ENCODE results near the gene ARHGAP22.

Gene ARHGAP22

DNA sequence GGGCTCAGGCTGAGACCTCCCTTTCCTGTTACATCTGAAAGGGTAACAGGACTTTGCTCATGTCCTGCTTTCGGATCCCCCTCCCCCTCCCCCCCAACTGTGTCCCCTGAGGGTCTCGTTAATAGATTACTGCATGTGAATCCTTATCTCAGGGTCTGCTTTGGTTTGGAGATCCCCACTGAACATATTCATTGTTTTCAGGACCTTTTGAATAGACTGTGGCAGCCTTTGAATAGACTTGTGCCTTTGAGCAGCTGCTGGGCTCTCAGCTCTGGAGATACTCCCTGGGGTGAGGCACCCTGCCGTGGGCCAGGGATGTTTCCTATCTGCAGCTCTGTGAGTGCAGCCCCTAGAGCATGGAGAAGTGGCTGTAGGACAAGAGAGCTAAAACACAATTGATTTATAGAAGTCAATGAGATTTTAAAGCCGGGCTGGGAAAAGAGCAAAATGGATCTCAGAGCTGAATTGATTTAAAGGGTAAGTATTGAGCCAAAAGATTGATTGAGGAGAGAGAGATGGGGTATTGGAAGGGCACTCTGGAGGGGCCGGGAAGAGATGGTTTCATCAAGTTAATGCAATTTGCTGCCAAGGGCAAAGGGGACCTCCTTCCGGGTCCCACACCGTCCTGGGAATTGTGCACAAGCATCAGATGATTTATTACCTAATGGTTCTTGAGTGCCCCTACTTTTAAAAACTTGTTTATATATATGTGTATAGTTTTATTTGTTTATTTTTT is 9.9 kb downstream of the ARHGAP22 start:
- DNase-seq = no peak
- no peak for TF ChIP-seq POLR2A (IDR thresholded peaks at IDR 0.05; ENCODE audit: low read length)
- TF ChIP-seq GATA1 (IDR thresholded peaks at IDR 0.05; ENCODE audit: low read depth, low read length) = no peak

DNA sequence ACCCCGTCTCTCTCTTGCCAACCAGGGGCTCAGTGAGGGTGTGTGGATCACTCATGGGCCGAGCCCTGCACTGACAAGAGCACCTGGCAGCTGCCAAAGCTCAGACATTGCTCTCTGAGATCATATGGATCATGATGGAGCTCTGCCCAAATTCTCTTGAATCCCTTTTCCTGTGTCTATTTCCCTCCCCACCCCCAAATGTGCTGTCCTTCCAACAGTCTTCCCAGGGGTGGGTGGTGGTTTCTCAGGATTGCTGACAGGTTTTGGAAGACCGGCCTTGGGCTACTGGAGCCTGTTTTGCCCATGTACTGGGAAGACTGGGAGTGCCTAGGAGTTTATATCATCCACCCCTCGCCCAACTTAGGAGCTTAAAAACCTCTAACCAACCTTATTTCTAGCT is 10.5 kb downstream of the ARHGAP22 start:
- no peak for DNase-seq
- TF ChIP-seq GATA1 (IDR thresholded peaks at IDR 0.05; ENCODE audit: low read depth, low read length) = no peak
- TF ChIP-seq POLR2A (IDR thresholded peaks at IDR 0.05; ENCODE audit: low read length) = no peak

DNA sequence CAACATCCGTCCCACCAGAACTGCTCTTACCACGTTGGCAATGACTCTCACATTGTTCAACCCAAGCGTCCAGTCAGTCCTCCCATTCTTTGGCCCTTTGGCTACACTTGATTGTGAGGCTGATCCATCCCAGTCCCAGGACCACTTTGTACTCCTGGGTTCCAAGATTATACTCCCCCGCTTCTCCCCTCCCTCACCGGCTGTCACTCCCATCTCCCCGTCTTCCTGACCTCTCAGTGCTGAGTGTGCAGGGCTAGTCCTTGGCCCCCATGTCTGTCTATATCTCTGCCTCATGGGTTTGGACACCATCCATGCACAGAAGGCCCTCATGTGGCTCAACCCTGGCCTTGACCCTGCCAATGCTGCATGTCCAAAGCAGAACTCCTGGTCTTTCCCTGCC is 12.5 kb downstream of the ARHGAP22 start:
- DNase-seq = no peak
- TF ChIP-seq GATA1 (IDR thresholded peaks at IDR 0.05; ENCODE audit: low read depth, low read length) (no peak), POLR2A (IDR thresholded peaks at IDR 0.05; ENCODE audit: low read length) (no peak)

DNA sequence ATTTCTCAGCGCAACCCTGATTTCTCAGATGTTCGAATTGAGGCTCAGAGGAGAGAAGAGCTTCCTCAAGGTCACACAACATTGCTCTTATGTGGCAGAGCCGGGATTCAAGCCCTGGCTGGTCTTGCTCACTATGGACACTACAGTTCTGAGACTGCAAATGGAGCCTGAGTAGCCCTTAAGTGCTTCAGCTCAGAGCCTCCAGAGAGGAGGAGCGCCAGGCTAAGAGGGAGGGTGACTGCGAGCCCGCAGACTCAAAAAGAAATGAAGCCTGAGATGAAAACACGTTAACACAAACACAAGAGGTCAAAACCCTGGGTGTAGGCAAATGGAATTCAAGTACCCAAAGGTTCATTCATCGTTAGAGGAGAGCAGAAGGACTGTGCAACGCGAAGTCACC is 13.9 kb downstream of the ARHGAP22 start:
- TF ChIP-seq POLR2A (IDR thresholded peaks at IDR 0.05; ENCODE audit: low read length) = no peak
- TF ChIP-seq GATA1 (IDR thresholded peaks at IDR 0.05; ENCODE audit: low read depth, low read length) = no peak
- DNase-seq = no peak

DNA sequence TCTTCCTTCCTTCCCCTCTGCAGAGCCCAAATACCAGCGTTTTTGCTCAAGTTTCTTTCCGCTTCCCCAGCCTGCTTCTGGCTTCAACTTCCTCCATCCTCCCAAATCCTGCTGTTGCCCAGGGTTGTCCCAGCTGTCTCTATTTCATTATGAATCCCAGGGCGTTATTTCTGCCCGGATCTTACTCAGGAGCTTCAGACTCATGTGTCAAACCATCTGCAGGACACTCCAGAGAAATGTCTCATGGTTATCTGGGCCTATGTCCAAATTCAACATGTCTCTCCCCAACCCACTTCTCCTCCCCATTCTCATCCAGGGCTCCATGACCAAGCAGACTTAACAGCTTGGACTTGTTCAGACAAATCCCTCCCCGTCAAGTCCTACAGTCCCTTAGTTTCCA is 15.6 kb downstream of the ARHGAP22 start:
- TF ChIP-seq GATA1 (IDR thresholded peaks at IDR 0.05; ENCODE audit: low read depth, low read length) (no peak), POLR2A (IDR thresholded peaks at IDR 0.05; ENCODE audit: low read length) (no peak)
- no peak for DNase-seq

DNA sequence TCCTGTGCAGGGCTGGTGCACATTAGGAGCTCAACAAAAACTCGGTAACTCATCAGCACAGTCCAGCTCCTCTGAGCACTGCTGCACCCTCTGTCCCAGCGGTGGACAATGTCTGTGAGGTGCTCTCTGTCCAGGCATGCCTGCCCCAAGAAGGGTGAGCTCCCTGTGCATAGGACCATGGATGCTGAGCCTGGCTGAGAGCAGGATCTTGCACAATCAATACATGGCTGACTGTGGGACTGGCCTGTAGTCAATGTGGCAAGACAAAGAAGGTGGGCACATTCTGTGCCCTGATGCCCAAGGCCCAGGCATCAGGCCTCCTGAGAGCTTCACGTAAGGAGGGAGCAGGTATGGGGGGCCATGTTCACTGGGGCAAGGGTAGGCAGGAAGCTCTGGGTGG is 17.1 kb downstream of the ARHGAP22 start:
- DNase-seq = no peak
- no peak for TF ChIP-seq POLR2A (IDR thresholded peaks at IDR 0.05; ENCODE audit: low read length)
- no peak for TF ChIP-seq GATA1 (IDR thresholded peaks at IDR 0.05; ENCODE audit: low read depth, low read length)

DNA sequence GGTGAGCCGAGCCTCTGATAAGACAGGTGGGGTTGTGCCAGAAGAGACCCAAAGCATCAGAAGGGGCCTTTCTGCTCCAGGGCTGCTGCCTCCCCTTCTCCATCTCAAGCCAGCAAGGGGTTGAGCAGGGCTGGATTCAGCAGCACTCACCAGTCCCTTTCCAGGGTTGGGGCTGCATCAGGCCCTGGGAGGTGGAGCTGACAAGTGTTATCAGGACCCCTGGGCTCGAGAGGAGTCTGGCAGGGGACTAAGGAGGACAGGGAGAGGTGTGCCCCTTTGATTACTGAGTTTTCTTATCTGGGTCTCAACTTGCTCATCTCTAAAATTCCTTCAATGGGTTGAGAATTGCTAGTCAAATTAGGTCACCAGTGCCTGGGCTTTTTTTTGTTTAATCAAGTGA is 17.8 kb downstream of the ARHGAP22 start:
- DNase-seq = no peak
- TF ChIP-seq GATA1 (IDR thresholded peaks at IDR 0.05; ENCODE audit: low read depth, low read length) = no peak
- TF ChIP-seq POLR2A (IDR thresholded peaks at IDR 0.05; ENCODE audit: low read length) = no peak

DNA sequence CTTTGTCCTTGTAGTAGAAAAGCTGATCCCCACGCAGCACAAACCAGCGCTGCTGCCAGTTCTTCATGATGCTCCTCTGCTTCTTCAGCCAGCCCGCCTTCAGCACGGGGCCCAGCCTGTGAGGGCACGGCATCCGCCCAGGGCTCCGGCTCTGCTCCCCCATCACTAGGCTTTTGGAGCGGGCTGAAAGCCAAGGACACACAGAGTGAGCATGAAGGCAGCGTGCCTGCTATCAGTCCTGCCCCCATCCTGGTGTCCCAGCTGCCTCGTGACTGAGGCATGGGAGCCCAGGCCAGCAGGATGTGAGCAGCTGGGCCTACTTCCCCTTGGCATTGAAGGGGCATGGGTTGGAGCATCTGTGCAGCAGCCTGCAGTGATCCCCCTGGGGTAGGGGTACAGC is 21.9 kb downstream of the ARHGAP22 start:
- TF ChIP-seq GATA1 (IDR thresholded peaks at IDR 0.05; ENCODE audit: low read depth, low read length) (no peak), POLR2A (IDR thresholded peaks at IDR 0.05; ENCODE audit: low read length) (no peak)

DNA sequence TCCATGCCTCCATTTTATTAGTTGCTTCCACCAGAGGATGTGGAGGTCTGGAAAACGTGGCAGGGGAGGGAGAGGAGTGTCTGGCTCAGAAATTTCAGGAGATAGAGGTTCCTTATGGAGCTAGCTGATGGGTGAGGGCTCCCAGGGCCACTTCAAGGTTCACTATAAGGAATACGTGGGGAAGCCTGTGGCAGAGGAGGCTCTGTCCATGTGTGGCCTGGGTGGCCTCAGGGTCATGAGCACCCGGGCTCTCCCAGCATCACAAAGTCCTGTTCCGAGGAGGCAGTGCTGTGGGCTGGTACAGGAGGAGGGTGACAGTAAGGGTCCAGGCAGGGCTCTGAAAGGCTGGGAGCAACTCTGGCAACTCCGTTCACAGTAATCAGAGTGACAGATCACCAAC is 24.6 kb downstream of the ARHGAP22 start:
- DNase-seq = no peak

More for the DNA sequence above, 21.9 kb downstream of the ARHGAP22 start:
- no peak for DNase-seq

DNA sequence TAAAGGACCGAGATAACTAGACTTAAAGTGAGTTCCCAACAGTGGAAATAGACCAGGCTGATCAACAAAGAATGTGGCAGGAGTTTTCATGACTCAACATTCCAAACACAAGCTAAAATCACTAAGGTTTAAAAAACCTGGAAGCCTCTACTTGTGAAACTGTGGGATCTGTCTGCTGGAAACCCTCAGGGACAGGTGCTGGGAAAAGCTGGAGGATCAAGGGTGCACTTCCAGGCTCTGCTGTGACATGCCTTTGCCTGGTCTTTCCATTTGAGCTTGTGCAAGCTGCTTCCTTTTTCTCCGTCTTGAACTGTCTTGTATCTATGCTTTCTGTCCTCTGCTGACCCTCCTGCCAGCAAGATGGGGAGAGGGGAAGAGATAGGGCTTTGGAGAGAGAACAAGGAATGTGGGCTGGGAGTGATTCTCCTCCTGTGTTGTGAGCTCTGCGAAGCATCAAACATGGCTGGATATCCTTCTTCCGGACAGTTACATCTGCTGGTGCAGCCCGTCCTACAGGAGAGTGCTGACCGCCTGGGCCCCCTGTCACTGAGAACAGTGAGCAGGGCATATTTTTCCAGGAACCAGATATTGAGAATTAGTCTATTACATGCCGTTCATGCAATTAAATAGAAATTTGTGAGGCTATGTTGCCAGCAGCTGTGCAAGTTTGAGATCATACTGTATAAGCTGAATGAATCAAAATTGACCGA is 25.5 kb downstream of the ARHGAP22 start:
- TF ChIP-seq GATA1 (IDR thresholded peaks at IDR 0.05; ENCODE audit: low read depth, low read length) = no peak
- no peak for TF ChIP-seq POLR2A (IDR thresholded peaks at IDR 0.05; ENCODE audit: low read length)
- DNase-seq = no peak

More for the DNA sequence above, 24.6 kb downstream of the ARHGAP22 start:
- TF ChIP-seq POLR2A (IDR thresholded peaks at IDR 0.05; ENCODE audit: low read length) (no peak), GATA1 (IDR thresholded peaks at IDR 0.05; ENCODE audit: low read depth, low read length) (no peak)

DNA sequence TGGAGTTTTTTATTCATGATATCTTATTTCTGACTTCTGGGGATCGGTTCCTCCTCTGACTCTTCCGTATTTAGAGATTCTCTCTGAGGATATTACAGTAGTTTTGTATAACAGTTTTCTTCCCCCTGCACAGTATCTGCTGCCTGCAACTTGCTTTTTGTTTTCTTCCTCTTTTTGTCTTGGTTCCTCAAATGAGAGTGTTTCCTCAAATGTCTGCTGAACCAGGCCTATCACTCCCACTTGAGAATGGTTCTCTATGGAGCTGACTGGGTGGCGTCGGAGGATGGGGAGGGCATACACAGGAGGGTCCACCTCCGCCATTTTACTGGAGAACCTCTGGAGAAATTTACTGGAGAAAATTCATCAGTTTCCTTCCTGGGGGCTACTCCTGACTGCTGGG is 27.7 kb downstream of the ARHGAP22 start:
- no peak for TF ChIP-seq GATA1 (IDR thresholded peaks at IDR 0.05; ENCODE audit: low read depth, low read length)
- no peak for TF ChIP-seq POLR2A (IDR thresholded peaks at IDR 0.05; ENCODE audit: low read length)
- DNase-seq = no peak

DNA sequence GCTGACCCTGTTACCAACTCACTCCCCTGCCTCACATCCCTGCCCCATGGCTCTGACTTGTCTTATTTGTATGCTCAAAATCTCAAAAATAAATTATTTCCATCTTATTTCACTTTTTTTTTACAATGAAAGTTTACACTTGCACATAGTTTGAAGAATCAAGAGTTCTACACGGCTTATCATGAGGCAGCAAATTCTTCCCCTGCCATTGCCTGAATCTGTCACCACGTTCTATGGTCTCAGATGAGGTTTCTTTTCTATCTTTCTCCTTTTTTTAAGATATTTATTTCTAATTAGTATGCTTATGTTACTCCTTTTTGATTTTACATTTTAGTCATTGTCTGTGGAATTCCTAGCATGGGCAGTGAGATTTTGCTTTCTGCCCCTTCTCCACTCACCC is 28.4 kb downstream of the ARHGAP22 start:
- TF ChIP-seq POLR2A (IDR thresholded peaks at IDR 0.05; ENCODE audit: low read length) (no peak), GATA1 (IDR thresholded peaks at IDR 0.05; ENCODE audit: low read depth, low read length) (no peak)
- DNase-seq = no peak

DNA sequence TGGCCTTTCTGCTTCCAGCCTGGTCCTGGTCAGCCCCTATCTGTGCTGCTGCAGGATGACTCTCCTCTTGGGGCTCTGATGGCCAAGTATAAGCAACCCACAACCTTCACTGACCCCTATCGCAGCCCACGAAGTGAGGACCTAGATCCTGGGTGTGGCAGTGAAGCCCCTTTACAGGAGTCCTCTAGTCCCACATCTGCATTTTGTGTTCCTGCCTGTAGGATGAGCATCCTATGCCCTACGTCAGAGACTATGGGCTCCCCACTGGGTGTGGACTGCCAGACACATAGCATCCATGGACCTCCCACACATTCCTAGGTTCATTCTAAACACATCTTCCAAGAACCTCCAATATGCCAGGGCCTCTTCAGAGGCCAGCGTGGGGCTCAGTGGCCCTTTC is 29.0 kb downstream of the ARHGAP22 start:
- no peak for TF ChIP-seq POLR2A (IDR thresholded peaks at IDR 0.05; ENCODE audit: low read length)
- no peak for TF ChIP-seq GATA1 (IDR thresholded peaks at IDR 0.05; ENCODE audit: low read depth, low read length)
- DNase-seq = no peak

DNA sequence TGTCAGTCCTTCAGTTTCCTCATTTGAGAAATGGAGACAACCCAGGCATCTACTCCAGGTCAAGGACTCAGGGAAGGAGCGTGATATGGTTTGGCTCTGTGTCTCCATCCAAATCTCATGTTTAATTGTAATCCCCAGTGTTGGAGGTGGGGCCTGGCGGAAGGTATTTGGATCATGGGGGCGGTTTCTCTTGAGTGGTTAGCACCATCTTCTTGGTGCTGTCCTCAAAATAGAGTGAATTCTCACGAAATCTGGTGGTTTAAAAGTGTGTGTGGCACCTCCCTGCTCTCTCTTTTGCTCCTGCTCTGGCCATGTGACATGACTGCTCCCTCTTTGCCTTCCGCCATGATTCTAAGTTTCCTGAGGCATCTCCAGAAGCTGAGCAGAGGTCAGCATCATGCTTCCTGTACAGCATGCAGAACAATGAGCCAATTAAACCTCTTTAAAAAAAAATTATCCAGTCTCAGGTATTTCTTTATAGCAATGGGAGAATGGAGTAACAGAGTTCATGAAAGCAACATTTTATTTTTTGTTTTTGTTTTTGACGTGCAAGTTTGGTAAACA is 30.0 kb downstream of the ARHGAP22 start:
- no peak for DNase-seq
- TF ChIP-seq POLR2A (IDR thresholded peaks at IDR 0.05; ENCODE audit: low read length) (no peak), GATA1 (IDR thresholded peaks at IDR 0.05; ENCODE audit: low read depth, low read length) (no peak)
